Memory B cell (primary cell): ENCODE data around the gene ARSD.
"Not testable (repeated sequence)": the region's sequence is repeated elsewhere in the genome, so short reads cannot be mapped to it uniquely, and the experiment has no call there.

Source experiments
- ATAC-seq: fragments of 150-1000 bp; cut with Tn5 transposase; 2 replicates; pipeline ENCODE4 v1.10.0; 2021; ENCODE audit warnings: low read depth, mild to moderate bottlenecking, moderate library complexity
- DNase-seq, 2 donors: peaks; one replicate each; pipeline ENCODE4 v3.0.0; 2022; ENCODE audit warnings: low spot score in 2 of 2
- H3K27ac Mint-ChIP-seq: one replicate; pipeline ENCODE4 v1.8.0; 2022; ENCODE audit warnings: mild to moderate bottlenecking, moderate library complexity, mixed read lengths
- H3K27me3 Mint-ChIP-seq: one replicate; pipeline ENCODE4 v1.8.0; 2022; ENCODE audit warnings: mixed read lengths
- H3K36me3 Mint-ChIP-seq: one replicate; pipeline ENCODE4 v1.8.0; 2022; ENCODE audit warnings: mild to moderate bottlenecking, mixed read lengths
- H3K4me1 Mint-ChIP-seq: one replicate; pipeline ENCODE4 v1.8.0; 2022; ENCODE audit warnings: mixed read lengths
- H3K4me3 Mint-ChIP-seq: one replicate; pipeline ENCODE4 v1.8.0; 2022; ENCODE audit warnings: mild to moderate bottlenecking, moderate library complexity, mixed read lengths
- H3K9me3 Mint-ChIP-seq: one replicate; pipeline ENCODE4 v1.8.0; 2022; ENCODE audit warnings: mixed read lengths

ARSD gene

DNA sequence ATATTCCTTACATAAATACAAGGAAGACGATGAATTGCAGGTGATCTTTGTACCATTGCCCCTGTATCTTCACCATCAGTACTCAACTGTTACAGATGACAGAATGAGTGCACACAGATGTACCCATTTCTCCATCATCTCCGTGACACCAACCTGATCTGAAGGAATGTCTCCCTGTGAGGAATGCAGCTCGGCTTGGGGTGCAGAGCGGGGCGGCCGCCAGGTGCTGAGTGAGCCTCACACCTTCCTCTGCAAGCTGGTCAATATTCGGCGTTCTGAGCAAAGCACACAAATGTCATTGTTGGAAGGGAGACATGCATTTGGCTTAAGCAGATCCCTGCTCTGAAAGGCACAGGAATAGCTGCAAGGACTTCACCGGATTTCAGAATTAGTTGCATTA, 7.4 kb downstream of the ARSD start:
- Mint-ChIP-seq H3K27me3 (no peaks in the 10 kb centered on the region), H3K9me3 (no peaks in the 10 kb centered on the region), H3K36me3 (peaks cover 16% of the 10 kb centered on the region), H3K4me3 (no peak overlapping the region), H3K27ac (no peak overlapping the region), H3K4me1 (no peaks in the 10 kb centered on the region)
- no peak for ATAC-seq
- DNase-seq, result no peak

DNA sequence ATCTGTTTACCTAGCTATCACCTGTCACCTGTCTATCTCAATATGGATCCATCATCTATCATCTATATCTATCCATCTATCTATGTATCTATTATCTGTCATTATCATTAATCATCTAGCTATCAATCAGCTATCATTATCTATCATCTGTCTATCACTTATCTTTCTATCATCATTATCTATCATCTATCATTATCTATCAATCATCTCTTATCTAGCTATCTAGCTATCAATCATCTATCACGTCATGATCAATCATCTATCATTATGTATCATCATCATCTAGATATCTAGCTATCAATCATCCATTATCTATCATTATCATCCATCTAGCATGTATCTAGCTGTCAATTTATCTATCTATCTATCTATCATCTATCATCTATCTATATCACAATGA, 7.9 kb downstream of the ARSD start:
- DNase-seq, result no peak
- Mint-ChIP-seq H3K36me3 (peaks cover 19% of the 10 kb centered on the region), H3K27me3 (no peaks in the 10 kb centered on the region), H3K27ac (peak overlapping the region; percentile 3), H3K4me3 (no peak overlapping the region), H3K9me3 (no peaks in the 10 kb centered on the region), H3K4me1 (no peaks in the 10 kb centered on the region)
- ATAC-seq, result no peak

DNA sequence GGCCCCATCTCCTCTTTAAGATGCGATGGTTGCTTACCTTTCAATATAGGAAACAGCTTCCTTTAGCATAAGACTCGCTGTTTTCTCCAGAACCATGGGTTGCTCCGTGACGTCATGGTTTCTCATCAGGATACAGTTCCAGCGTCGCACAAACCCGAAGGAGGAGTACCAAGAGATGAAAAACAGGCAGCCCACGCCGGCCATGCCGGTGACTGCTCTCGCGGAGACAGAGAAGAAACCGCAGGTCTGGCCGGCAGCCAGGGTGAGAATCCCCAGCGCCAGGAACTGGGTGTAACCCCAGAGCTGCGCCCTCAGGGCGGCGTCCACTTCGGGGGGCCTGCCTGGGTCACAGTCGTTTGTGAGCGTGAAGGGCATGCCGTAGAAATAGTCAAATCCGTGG, 11.4 kb downstream of the ARSD start:
- H3K36me3 Mint-ChIP-seq, result peaks cover 23% of the 10 kb centered on the region
- H3K27me3 Mint-ChIP-seq, result no peaks in the 10 kb centered on the region
- H3K4me1 Mint-ChIP-seq, result no peaks in the 10 kb centered on the region
- ATAC-seq, result no peak
- H3K4me3 Mint-ChIP-seq, result no peak overlapping the region
- H3K9me3 Mint-ChIP-seq, result no peaks in the 10 kb centered on the region
- no peak overlapping the region for H3K27ac Mint-ChIP-seq
- DNase-seq, result no peak

DNA sequence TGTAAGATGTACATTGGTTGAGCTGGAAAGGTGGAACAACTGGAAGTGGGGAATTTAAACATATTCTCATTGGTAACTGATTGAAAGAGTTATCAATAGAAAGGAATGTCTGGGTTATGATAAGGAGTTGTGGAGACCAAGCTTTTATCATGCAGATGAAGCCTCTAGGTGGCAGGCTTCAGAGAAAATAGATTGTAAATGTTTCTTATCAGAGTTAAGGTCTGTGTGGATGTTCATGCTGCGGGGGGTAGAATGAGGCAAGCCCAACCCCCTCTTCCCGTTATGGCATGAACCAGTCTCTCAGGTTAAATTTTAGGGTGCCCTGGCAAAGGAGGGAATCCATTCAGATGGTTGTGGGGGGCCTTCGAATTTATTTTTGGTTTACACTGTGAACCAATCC, 16.0 kb downstream of the ARSD start:
- Mint-ChIP-seq H3K27me3 (peaks cover 2% of the 10 kb centered on the region), H3K9me3 (no peaks in the 10 kb centered on the region), H3K36me3 (peaks cover 19% of the 10 kb centered on the region), H3K27ac (no peak overlapping the region), H3K4me1 (no peaks in the 10 kb centered on the region), H3K4me3 (no peak overlapping the region)
- ATAC-seq, result no peak
- DNase-seq, result no peak

DNA sequence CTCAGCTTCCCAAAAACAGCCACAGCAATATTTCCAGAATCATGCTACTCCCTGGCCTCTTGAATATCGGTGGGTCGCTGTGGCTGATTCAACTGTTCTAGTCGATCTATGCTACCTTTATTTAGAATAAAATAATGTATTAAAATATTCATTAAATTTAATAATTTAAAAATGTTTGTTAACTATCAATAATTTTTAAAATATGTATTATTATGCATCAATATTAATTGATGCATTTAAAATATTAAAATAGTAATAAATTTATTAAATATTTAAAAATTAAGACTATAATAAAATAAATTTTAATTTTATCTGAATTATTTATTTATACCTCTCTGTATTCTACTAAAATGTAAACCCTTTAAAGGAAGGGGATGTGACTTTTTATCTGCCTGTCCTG, 19.0 kb downstream of the ARSD start:
- Mint-ChIP-seq H3K4me3 (no peak overlapping the region), H3K27me3 (peaks cover 2% of the 10 kb centered on the region), H3K9me3 (peaks cover 2% of the 10 kb centered on the region), H3K27ac (no peak overlapping the region), H3K36me3 (peaks cover 15% of the 10 kb centered on the region), H3K4me1 (no peaks in the 10 kb centered on the region)
- DNase-seq, result no peak
- no peak for ATAC-seq

DNA sequence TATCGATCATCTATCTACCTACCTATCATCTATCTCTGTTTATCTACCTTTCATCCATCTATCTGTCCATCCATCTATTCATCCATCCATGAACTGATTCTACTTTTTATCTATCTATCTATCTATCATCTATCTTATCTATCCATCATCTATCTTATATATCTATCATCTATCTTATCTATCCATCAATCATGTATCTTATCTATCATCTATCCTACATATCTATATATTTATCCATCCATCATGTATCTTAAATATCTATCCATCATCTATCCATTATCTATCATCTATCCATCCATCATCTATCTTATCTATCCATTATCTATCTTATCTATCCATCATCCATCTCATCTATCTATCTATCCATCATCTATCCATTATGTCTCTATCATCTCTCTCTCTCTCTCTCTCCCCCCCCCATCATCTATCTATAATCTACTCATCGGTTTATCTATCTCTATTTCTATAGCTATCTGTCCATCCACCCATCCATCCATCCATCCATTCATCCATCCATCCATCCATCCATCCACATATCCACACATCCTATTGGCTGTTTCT, 20.9 kb downstream of the ARSD start:
- peaks cover 2% of the 10 kb centered on the region for H3K27me3 Mint-ChIP-seq
- peaks cover 2% of the 10 kb centered on the region for H3K9me3 Mint-ChIP-seq
- ATAC-seq (no peak), DNase-seq (no peak)
- no peak overlapping the region for H3K4me3 Mint-ChIP-seq
- H3K4me1 Mint-ChIP-seq, result no peaks in the 10 kb centered on the region
- no peak overlapping the region for H3K27ac Mint-ChIP-seq
- H3K36me3 Mint-ChIP-seq, result peaks cover 15% of the 10 kb centered on the region

DNA sequence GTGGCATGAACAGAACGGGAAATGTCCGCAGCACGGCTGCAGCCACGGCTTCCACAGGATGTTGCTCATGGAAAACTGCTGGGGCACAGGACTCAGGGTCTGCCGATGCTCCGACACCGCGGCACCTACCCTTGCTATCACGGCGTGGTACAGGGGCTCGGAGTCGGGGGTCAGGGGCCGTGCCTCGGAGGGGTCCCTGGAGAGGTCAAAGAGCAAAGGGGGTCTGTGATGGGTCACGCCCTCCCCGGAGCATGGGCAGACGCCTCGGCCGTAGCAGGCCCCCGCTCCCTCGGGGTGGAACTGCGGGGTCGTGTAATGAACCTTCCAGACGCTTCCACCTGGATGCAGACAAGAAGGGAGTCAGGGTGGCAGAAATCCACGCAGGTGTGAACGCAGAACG, 21.8 kb downstream of the ARSD start:
- H3K4me3 Mint-ChIP-seq, result no peak overlapping the region
- H3K27ac Mint-ChIP-seq, result no peak overlapping the region
- H3K4me1 Mint-ChIP-seq, result no peaks in the 10 kb centered on the region
- H3K9me3 Mint-ChIP-seq, result peaks cover 7% of the 10 kb centered on the region
- DNase-seq (no peak), ATAC-seq (no peak)
- H3K27me3 Mint-ChIP-seq, result peaks cover 4% of the 10 kb centered on the region
- H3K36me3 Mint-ChIP-seq, result peaks cover 16% of the 10 kb centered on the region

DNA sequence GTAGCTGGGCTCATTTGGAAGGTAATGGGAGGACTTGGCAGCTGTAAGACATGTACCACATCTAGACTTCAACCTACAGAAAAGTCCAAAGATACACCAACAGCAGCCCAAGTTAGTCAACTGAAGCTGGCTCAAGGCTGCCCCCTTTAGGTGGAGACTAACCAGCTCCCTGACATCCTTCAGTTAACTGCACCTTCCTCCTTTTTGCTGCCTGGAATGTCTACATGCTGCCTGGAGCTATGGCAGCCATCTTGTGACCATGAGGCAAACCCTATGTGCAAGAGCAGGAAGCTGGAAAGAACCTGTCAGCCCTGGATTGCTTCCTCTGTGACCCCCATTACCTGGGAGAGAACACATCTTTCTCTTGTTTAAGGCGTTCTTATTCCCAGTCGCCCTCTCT, 25.8 kb downstream of the ARSD start:
- ATAC-seq, result no peak
- DNase-seq, result no peak
- Mint-ChIP-seq H3K4me1 (peaks cover 2% of the 10 kb centered on the region), H3K27ac (no peak overlapping the region), H3K4me3 (no peak overlapping the region), H3K27me3 (peaks cover 3% of the 10 kb centered on the region), H3K9me3 (peaks cover 7% of the 10 kb centered on the region), H3K36me3 (peaks cover 11% of the 10 kb centered on the region)

DNA sequence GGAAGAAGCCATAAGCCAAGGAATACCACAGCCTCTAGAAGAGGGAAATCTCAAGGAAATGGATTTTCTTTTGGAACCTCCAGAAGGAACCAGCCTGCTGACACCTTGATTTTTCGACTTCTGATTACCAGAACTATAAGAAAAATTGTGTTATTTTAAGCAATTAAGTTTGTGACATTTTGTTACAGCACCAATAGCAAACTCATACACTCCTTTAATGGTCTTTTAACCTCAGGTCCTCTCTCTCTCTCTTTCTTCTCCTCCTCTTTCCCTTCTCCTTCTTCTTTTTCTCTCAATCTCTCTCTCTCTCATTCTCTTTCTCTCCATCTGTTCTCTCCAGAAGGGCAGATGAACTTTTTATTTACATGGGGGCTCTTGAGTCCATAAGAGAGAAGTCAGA, 26.3 kb downstream of the ARSD start:
- Mint-ChIP-seq H3K4me3 (no peak overlapping the region), H3K9me3 (peaks cover 5% of the 10 kb centered on the region), H3K27ac (no peak overlapping the region), H3K4me1 (peaks cover 3% of the 10 kb centered on the region), H3K27me3 (peaks cover 2% of the 10 kb centered on the region), H3K36me3 (peaks cover 5% of the 10 kb centered on the region)
- DNase-seq, result no peak
- ATAC-seq, result no peak

DNA sequence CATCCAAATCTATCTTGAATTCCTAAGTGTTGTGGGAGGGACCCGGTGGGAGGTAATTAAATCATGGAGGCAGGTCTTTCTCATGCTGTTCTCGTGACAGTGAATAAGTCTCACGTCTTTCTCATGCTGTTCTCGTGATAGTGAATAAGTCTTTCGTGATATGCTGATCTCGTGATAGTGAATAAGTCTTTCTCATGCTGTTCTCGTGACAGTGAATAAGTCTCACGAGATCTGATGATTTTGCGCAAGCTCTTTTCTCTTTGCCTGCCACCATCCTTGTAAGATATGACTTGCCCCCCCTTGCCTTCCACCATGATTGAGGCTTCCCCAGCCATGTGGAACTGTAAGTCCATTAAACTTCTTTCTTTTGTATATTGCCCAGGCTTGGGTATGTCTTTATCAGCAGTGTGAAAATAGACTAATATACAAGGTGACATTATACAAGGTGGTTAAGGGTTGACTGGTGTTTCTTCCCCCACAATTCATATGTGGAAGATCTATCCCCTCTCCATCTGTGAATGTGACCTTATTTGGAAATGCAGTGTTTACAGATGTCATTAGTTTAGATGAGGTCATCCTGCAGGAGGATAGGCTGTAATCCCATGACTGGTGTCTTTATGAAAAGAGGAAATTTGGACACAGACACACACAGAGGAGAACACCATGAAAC, 27.6 kb downstream of the ARSD start:
- Mint-ChIP-seq H3K36me3 (peaks cover 4% of the 10 kb centered on the region), H3K27me3 (peaks cover 2% of the 10 kb centered on the region), H3K4me1 (peaks cover 3% of the 10 kb centered on the region), H3K4me3 (no peak overlapping the region), H3K9me3 (peaks cover 5% of the 10 kb centered on the region), H3K27ac (no peak overlapping the region)
- DNase-seq (no peak), ATAC-seq (no peak)

DNA sequence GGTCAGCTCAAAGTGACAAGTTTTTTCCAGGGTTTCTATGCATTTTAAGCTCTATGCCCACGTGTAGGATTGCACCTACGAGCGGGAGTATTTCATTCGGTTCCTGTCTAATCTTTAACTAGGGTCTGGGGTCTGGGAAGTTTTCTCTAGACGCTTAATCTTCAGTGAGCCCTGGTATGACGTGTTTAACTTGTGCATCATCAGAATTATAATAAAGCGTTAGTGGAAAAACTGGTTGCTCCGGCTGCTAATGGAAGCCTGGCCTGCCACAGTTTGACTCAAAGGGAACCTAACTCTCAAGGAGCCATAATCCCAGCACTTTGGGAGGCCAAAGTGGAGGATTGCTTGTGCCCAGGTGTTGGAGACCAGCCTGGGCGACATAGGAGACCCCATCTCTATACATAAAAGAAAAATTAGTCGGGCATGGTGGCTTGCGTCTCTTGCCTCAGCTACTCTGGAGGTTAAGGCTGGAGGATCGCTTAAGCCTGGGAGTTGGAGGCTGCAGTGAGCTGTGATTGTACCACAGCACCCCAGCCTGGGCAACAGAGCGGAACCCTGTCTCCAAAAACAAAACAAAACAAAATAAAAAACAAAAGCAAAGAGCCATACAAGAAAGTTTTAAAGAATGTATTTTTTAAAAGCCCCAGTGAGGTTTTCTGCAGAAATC, 30.2 kb downstream of the ARSD start:
- Mint-ChIP-seq H3K4me1 (peaks cover 3% of the 10 kb centered on the region), H3K36me3 (peaks cover 2% of the 10 kb centered on the region), H3K27me3 (peaks cover 3% of the 10 kb centered on the region), H3K4me3 (no peak overlapping the region), H3K27ac (no peak overlapping the region), H3K9me3 (peaks cover 5% of the 10 kb centered on the region)
- no peak for DNase-seq
- ATAC-seq, result no peak

DNA sequence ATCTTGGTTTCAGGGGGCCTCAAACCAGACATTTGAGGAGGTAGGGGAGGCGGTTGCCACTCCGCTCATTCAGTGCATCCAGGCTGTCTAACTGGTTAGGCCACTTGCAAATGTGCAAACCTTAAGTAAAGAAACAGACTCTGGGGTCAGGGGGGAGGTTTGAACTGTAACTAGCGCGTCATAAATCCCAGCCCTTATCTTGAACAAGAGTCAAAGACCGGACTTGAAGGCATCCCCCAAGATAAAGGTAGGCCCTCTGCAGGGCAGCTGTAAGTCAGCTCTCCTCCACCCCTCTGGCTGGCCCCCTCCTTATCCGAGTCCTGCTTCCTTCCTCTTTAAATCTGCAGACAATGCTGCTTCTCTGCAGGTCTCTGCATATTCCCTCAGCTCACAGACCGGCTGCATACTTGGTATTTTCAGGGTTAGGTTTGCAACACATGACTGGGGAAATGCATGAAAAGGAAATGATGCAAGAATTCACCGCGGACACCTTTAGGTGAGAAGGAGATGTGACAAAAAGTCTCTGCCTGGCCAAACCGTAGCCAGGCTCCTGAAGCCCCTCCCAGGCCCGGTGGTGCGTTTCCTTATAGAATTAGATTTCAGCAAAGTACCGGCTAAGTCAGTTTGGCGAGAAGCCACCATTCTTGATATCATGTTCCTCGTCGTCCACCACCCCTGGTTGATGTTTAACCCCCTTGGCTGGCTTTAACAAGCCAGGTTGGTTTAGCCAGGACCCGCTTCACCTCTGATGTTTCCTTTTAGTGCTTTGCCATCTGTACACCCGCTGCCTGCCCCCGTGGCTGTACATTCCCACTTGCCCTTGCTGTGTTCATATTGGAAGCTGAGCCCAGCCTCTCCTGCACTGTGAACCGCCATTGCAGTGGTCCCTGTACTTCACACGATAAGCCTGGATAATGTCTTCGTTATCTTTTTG, 31.2 kb downstream of the ARSD start:
- not testable (repeated sequence) for H3K4me1 Mint-ChIP-seq, DNase-seq, H3K36me3 Mint-ChIP-seq, H3K27ac Mint-ChIP-seq, H3K27me3 Mint-ChIP-seq, H3K9me3 Mint-ChIP-seq
- peak; percentile 47 for ATAC-seq
- peak overlapping the region; percentile 51 for H3K4me3 Mint-ChIP-seq

DNA sequence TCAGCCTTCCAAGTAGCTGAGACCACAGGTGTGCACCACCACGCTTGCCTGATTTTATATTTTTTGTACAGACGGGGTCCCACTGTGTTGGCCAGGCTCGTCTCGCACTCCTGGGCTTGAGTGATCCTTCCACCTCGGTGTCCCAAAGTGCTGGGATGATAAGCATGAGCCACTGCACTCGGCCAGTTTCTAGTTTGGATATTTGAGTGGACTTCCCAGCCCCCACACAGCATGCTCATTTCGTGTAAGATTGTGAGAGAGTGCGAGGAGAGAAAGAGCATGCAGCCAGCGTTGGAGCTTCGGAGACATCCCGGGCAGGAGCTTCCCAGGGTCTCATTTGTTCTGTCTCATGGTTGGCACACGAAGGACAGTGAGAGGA, 31.8 kb downstream of the ARSD start:
- H3K27ac Mint-ChIP-seq, result no peak overlapping the region
- peaks cover 2% of the 10 kb centered on the region for H3K27me3 Mint-ChIP-seq
- H3K4me3 Mint-ChIP-seq, result no peak overlapping the region
- peaks cover 3% of the 10 kb centered on the region for H3K4me1 Mint-ChIP-seq
- H3K36me3 Mint-ChIP-seq, result no peaks in the 10 kb centered on the region
- no peak for ATAC-seq
- DNase-seq, result no peak
- H3K9me3 Mint-ChIP-seq, result no peaks in the 10 kb centered on the region

DNA sequence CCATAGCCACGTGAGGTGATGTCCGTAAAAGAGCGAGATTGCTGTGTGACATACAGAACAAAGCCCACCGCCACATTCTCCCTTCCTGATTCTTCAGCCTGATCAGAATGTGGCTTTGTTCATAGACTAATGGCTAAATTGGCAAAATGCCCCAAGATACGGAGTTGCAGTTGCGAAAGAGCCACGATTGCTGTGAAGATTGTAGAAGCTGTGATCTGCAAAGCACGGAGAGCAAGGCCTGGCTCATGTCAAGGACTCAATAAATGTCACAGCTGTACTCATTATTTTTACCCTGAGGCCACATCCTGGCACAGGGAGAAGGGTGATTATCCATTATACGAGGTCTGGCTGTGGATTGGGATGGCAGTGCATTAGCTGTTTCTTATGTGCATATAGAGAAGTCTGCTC, 34.2 kb downstream of the ARSD start:
- no peak overlapping the region for H3K27ac Mint-ChIP-seq
- H3K9me3 Mint-ChIP-seq, result no peaks in the 10 kb centered on the region
- peaks cover 3% of the 10 kb centered on the region for H3K4me1 Mint-ChIP-seq
- no peaks in the 10 kb centered on the region for H3K36me3 Mint-ChIP-seq
- DNase-seq, result no peak
- ATAC-seq, result no peak
- peaks cover 2% of the 10 kb centered on the region for H3K27me3 Mint-ChIP-seq
- H3K4me3 Mint-ChIP-seq, result no peak overlapping the region
